GM23248 (cell line): ENCODE results near the gene INO80E. TPM values are rescaled to one million over a fixed set of nuclear protein-coding genes. Genes with fewer than 3 reads are reported as not detected.

Experiments
- DNase-seq: peaks from one replicate; pipeline ENCODE4 v3.0.0-alpha.2; 2015
- H2AFZ ChIP-seq: fragments of 200-600 bp; sonication (generic); 2 replicates; pipeline ENCODE4 v1.6.1; 2016; ENCODE audit warnings: antibody characterized with exemption
- H3F3A ChIP-seq: fragments of 200-600 bp; sonication (generic); 2 replicates; pipeline ENCODE4 v1.6.1; 2016; ENCODE audit warnings: mild to moderate bottlenecking, antibody characterized with exemption, mixed run types; ENCODE audit not compliant: insufficient read depth
- H3K27ac ChIP-seq: fragments of 200-600 bp; sonication (generic); 2 replicates; pipeline ENCODE4 v1.5.1; 2016; ENCODE audit warnings: mild to moderate bottlenecking
- H3K27me3 ChIP-seq: fragments of 200-600 bp; sonication (generic); replicated peaks from 2 replicates; pipeline ENCODE4 v1.6.1; 2016; ENCODE audit warnings: mild to moderate bottlenecking; ENCODE audit not compliant: insufficient read depth
- H3K36me3 ChIP-seq: fragments of 200-600 bp; sonication (generic); 2 replicates; pipeline ENCODE4 v1.6.1; 2016; ENCODE audit warnings: low read depth, mild to moderate bottlenecking
- H3K4me1 ChIP-seq: fragments of 200-600 bp; sonication (generic); 2 replicates; pipeline ENCODE4 v1.6.1; 2016; ENCODE audit warnings: mild to moderate bottlenecking; ENCODE audit not compliant: insufficient read depth
- H3K4me2 ChIP-seq: fragments of 200-600 bp; sonication (generic); one replicate; pipeline ENCODE4 v1.6.1; 2016; ENCODE audit warnings: mild to moderate bottlenecking; ENCODE audit not compliant: unreplicated experiment
- H3K4me3 ChIP-seq: fragments of 200-600 bp; sonication (generic); 2 replicates; pipeline ENCODE4 v1.5.1; 2016; ENCODE audit warnings: mild to moderate bottlenecking
- H3K79me2 ChIP-seq: fragments of 200-600 bp; sonication (generic); 2 replicates; pipeline ENCODE4 v1.6.1; 2016; ENCODE audit warnings: mild to moderate bottlenecking; ENCODE audit not compliant: insufficient read depth
- H3K9ac ChIP-seq: fragments of 200-600 bp; sonication (generic); 2 replicates; pipeline ENCODE4 v1.6.1; 2016; ENCODE audit warnings: mild to moderate bottlenecking
- H3K9me2 ChIP-seq: fragments of 200-600 bp; sonication (generic); 2 replicates; pipeline ENCODE4 v1.6.1; 2016; ENCODE audit warnings: mixed run types, mild to moderate bottlenecking, moderate library complexity; ENCODE audit not compliant: insufficient read depth
- H3K9me3 ChIP-seq: fragments of 200-600 bp; sonication (generic); one replicate; pipeline ENCODE4 v1.6.1; 2017; ENCODE audit warnings: low read depth
- H4K20me1 ChIP-seq: fragments of 200-600 bp; sonication (generic); 2 replicates; pipeline ENCODE4 v1.6.0; 2016; ENCODE audit not compliant: insufficient read depth
- EZH2 ChIP-seq: fragments of 200-600 bp; sonication (generic); IDR thresholded peaks from 2 replicates; pipeline ENCODE4 v1.6.1; 2018; ENCODE audit warnings: antibody characterized with exemption, mild to moderate bottlenecking; ENCODE audit not compliant: insufficient read depth, poor library complexity, severe bottlenecking
- EZH2phosphoT487 ChIP-seq: fragments of 200-600 bp; sonication (generic); IDR thresholded peaks from 2 replicates; pipeline ENCODE4 v1.6.1; 2018; ENCODE audit warnings: antibody characterized with exemption, moderate library complexity, mild to moderate bottlenecking, low read depth; ENCODE audit not compliant: insufficient read depth
- WGBS, 2 experiments: methylation state at CpG; one replicate each; pipeline ENCODE4 v1.1.6; 2015 to 2017; ENCODE audit warnings: low lambda C conversion rate in 2 of 2, low coverage in 1 of 2; ENCODE audit errors: missing lambda C conversion rate in 2 of 2; 5-methylcytosine and 5-hydroxymethylcytosine counted together
- in situ Hi-C: fragments of 300-500 bp; cut with MboI; formaldehyde crosslinking; loops from 2 replicates; pipeline ENCODE4 v1.15.0; 2020
- polyA plus RNA-seq: library from polyadenylated mRNA; unstranded; fragments of >200 nt; fragmentation: Nextera tagmentation; extraction: Ambion mirVana; gene quantifications from 2 replicates; pipeline ENCODE4 v1.2.1, GENCODE V29; 2016
- total RNA-seq: library from RNA; depleted of rRNA; stranded (reverse); fragments of >200 nt; shearing (Covaris generic); gene quantifications from 2 replicates; pipeline ENCODE4 v1.2.3, GENCODE V29; 2014

INO80E gene
- total and polyA plus RNA-seq, 2 experiments from 2014 or later = 32.3 to 51.1 TPM

- Histone ChIP-seq H3K9me2 (no peaks in the 10 kb centered on the region), H2AFZ (no peak overlapping the region), H3K27me3 (no peaks in the 10 kb centered on the region), H3K4me2 (no peak overlapping the region), H4K20me1 (no peaks in the 10 kb centered on the region; the same call in 1 of the 2 replicates), H3K79me2 (peaks cover 26% of the 10 kb centered on the region), H3F3A (peaks cover 14% of the 10 kb centered on the region; the same call in 1 of the 2 replicates), H3K4me1 (peaks cover 16% of the 10 kb centered on the region), H3K9me3 (no peaks in the 10 kb centered on the region), H3K4me3 (no peak overlapping the region), H3K9ac (no peak overlapping the region), H3K36me3 (peaks cover 11% of the 10 kb centered on the region), H3K27ac (no peak overlapping the region)
- no peak for DNase-seq
- WGBS, 2 experiments = 86 to 89% methylated on average over 8 of the region's 8 CpGs
- TF ChIP-seq EZH2 (no peak), EZH2phosphoT487 (no peak)
- in situ Hi-C loops = loop anchor here (5.0 to 10.0 kb wide), 2 partner anchors 49 to 53 kb away; partner anchors contain the start of gene C16orf92
Measured at GRCh38 chr16:29971304-29971703, 24.7 kb upstream of the INO80E start.

GRCh38 chr16:29972500-29972899 is 23.5 kb upstream of the INO80E start:
- TF ChIP-seq EZH2phosphoT487 (no peak), EZH2 (no peak)
- Histone ChIP-seq H3K27ac (no peak overlapping the region), H3K9ac (no peak overlapping the region), H2AFZ (no peak overlapping the region), H3F3A (peaks cover 14% of the 10 kb centered on the region; the same call in 1 of the 2 replicates), H3K9me2 (no peaks in the 10 kb centered on the region), H3K4me2 (no peak overlapping the region), H3K79me2 (peaks cover 38% of the 10 kb centered on the region), H3K36me3 (peaks cover 11% of the 10 kb centered on the region), H3K4me1 (peaks cover 20% of the 10 kb centered on the region), H3K4me3 (no peak overlapping the region), H4K20me1 (no peaks in the 10 kb centered on the region; the same call in 1 of the 2 replicates), H3K9me3 (no peaks in the 10 kb centered on the region), H3K27me3 (no peaks in the 10 kb centered on the region)
- 100% methylated on average over 1 of the region's 1 CpG for WGBS, 2 experiments
- in situ Hi-C loops = loop anchor here (5.0 to 10.0 kb wide), 2 partner anchors 50 to 52 kb away; partner anchors contain the start of gene C16orf92
- no peak for DNase-seq

GRCh38 chr16:29972992-29973383 is 23.1 kb upstream of the INO80E start:
- H3K27ac ChIP-seq = no peak overlapping the region
- peaks cover 14% of the 10 kb centered on the region; the same call in 1 of the 2 replicates for H3F3A ChIP-seq
- no peak for TF ChIP-seq EZH2phosphoT487
- no peak for TF ChIP-seq EZH2
- peak overlapping the region; percentile 56; the same call in 1 of the 2 replicates for H2AFZ ChIP-seq
- H3K79me2 ChIP-seq = peaks cover 43% of the 10 kb centered on the region
- no peak overlapping the region for H3K4me2 ChIP-seq
- no peak overlapping the region for H3K9ac ChIP-seq
- no peaks in the 10 kb centered on the region; the same call in 1 of the 2 replicates for H4K20me1 ChIP-seq
- 62 to 67% methylated on average over 6 of the region's 6 CpGs for WGBS, 2 experiments
- no peaks in the 10 kb centered on the region for H3K9me2 ChIP-seq
- no peak overlapping the region for H3K4me3 ChIP-seq
- H3K9me3 ChIP-seq = no peaks in the 10 kb centered on the region
- no peak for DNase-seq
- in situ Hi-C loops = loop anchor here (5.0 to 10.0 kb wide), 2 partner anchors 51 to 52 kb away; partner anchors contain the start of gene C16orf92
- no peaks in the 10 kb centered on the region for H3K27me3 ChIP-seq
- peaks cover 20% of the 10 kb centered on the region for H3K4me1 ChIP-seq
- H3K36me3 ChIP-seq = peaks cover 10% of the 10 kb centered on the region

- peak; percentile 99 for DNase-seq
- Histone ChIP-seq H3K4me3 (peak within 1 kb of the TSS; percentile 87), H3K27ac (peak within 1 kb of the TSS; percentile 55), H3K36me3 (peaks cover 3% of the 10 kb centered on the region), H3K4me2 (peak within 1 kb of the TSS; percentile 98), H3K79me2 (peaks cover 49% of the 10 kb centered on the region), H2AFZ (peak within 1 kb of the TSS; percentile 87), H3K9me3 (no peaks in the 10 kb centered on the region), H3K4me1 (peaks cover 20% of the 10 kb centered on the region), H3F3A (peaks cover 14% of the 10 kb centered on the region; the same call in 1 of the 2 replicates), H3K27me3 (no peaks in the 10 kb centered on the region), H3K9me2 (no peaks in the 10 kb centered on the region), H4K20me1 (no peaks in the 10 kb centered on the region; the same call in 1 of the 2 replicates), H3K9ac (peak within 1 kb of the TSS; percentile 92)
- no peak for TF ChIP-seq EZH2
- no peak for TF ChIP-seq EZH2phosphoT487
- 2% methylated on average over 60 to 74 of the region's 75 CpGs for WGBS, 2 experiments
- in situ Hi-C loops = loop anchor here (5.0 to 10.0 kb wide), 2 partner anchors 51 kb away; partner anchors contain the start of gene C16orf92
Measured at GRCh38 chr16:29973384-29974246, 22.4 kb upstream of the INO80E start, which contains the start of gene TAOK2. TSS of gene TAOK2 (plus strand) at chr16:29973868. CDS start at chr16:29977773, 3,905 bp downstream.
